ENCODE results near the gene PLS1. TPM values are rescaled to one million over a fixed set of nuclear protein-coding genes. Genes with fewer than 3 reads are reported as not detected.

PLS1 gene
- total and polyA plus RNA-seq, 2 of the 8 experiments (the other 6 are each of a cell fraction or from before 2014, with no cell fraction given), result 18.7 to 44.7 TPM

DNA sequence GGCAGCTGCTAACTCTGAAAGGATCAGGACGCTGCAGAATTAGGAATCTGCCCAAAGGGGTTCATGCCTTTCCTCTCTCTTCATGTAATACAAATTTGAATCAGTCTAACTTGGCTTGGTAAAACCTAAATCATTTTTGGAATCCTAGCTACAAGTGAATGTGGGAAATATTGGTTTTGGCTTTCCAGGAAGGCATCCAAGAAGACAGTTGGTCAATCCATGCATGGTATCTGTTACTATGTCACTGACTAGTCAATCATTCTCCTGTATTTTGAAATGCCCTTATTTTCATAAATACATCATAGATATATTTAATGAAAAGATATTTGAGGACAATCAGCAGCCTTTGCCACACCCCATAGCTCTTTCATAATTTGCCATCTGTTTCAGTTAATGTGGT, 7.5 kb upstream of the PLS1 start:
- Histone ChIP-seq H2AFZ (ENCODE audit: low read length) (no peak overlapping the region), H2BK20ac (ENCODE audit: low read length) (no peak overlapping the region), H3K23me2 (ENCODE audit: low read depth, low read length) (no peaks in the 10 kb centered on the region; the same call in 1 of the 2 replicates), H2AK5ac (ENCODE audit: low read depth, low read length) (no peak overlapping the region), H3K27ac (ENCODE audit: low read depth, low read length) (no peak overlapping the region), H4K5ac (ENCODE audit: insufficient read length, low read depth, low read length) (no peak overlapping the region), H3K79me1 (ENCODE audit: low read depth, low read length) (no peaks in the 10 kb centered on the region), H4K91ac (replicated peaks; ENCODE audit: insufficient read length, low read length) (no peak overlapping the region), H3K4ac (replicated peaks; ENCODE audit: insufficient read length, low read depth, low read length) (no peak overlapping the region), H3K4me2 (ENCODE audit: insufficient read depth in 1 of 2, low read depth in 2 of 2, low read length in 2 of 2) (no peak overlapping the region), H3K4me1 (replicated peaks in 1 of 4; ENCODE audit: control insufficient read depth in 3 of 4, insufficient read depth in 4 of 4, low read length in 3 of 4) (no peaks in the 10 kb centered on the region), H3K9ac (replicated peaks in 1 of 4; ENCODE audit: extremely low read depth in 1 of 4, low read depth in 3 of 4, low read length in 3 of 4) (no peak overlapping the region), H2BK120ac (replicated peaks; ENCODE audit: low read depth, low read length) (no peak overlapping the region), H3K18ac (ENCODE audit: extremely low read depth, low read length) (no peak overlapping the region), H3K4me3 (ENCODE audit: extremely low read depth in 1 of 4, insufficient read depth in 2 of 4, low read depth in 3 of 4, low read length in 4 of 4) (no peak overlapping the region), H3K27me3 (replicated peaks in 1 of 4; ENCODE audit: control insufficient read depth in 3 of 4, extremely low read depth in 1 of 4, insufficient read depth in 3 of 4, low read length in 3 of 4) (no peaks in the 10 kb centered on the region), H2BK12ac (ENCODE audit: low read depth, low read length) (no peak overlapping the region), H3K23ac (ENCODE audit: insufficient read length) (no peak overlapping the region), H3K36me3 (ENCODE audit: control insufficient read depth in 2 of 4, insufficient read depth in 4 of 4, low read length in 3 of 4) (no peaks in the 10 kb centered on the region), H3K14ac (ENCODE audit: insufficient read length) (no peak overlapping the region), H4K8ac (ENCODE audit: extremely low read depth, insufficient read depth, low read length) (no peak overlapping the region), H2BK15ac (ENCODE audit: low read length) (no peak overlapping the region), H2BK5ac (ENCODE audit: low read depth, low read length) (no peak overlapping the region), H3K79me2 (ENCODE audit: control insufficient read depth in 1 of 2, insufficient read depth in 2 of 2, low read length in 2 of 2) (no peaks in the 10 kb centered on the region), H3K9me3 (ENCODE audit: insufficient read depth in 2 of 2, low read depth in 1 of 2, low read length in 1 of 2) (no peaks in the 10 kb centered on the region), H4K20me1 (replicated peaks in 1 of 2; ENCODE audit: control insufficient read depth in 1 of 2, insufficient read depth in 2 of 2, low read length in 2 of 2) (no peaks in the 10 kb centered on the region), H3K56ac (replicated peaks; ENCODE audit: insufficient read length, low read depth, low read length) (no peak overlapping the region)
- FAIRE-seq (no peak), DNase-seq (ENCODE audit: low read depth in 1 of 2, low spot score in 2 of 2) (no peak)
- ChIA-PET POLR2A (ENCODE audit: partially characterized antibody) (interaction anchor here (1.5 kb wide), 1 partner anchor 10 kb away, joined by 9 read pairs; the partner anchor contains the start of gene ATR), CTCF (ENCODE audit: partially characterized antibody) (interaction anchor here (0.6 to 1.8 kb wide), 6 partner anchors 9 to 384 kb away, joined by 3 to 13 read pairs (median 4); partner anchors contain the start of gene ATR)
- 100% methylated on average over 1 of the region's 1 CpG; no CpG with 5 or more reads in 1 of the 2 experiments for WGBS, 2 experiments (ENCODE audit: extremely low coverage in 1 of 2, insufficient coverage in 1 of 2, insufficient read length in 1 of 2, insufficient replicate concordance in 2 of 2, low coverage in 1 of 2, low lambda C conversion rate in 2 of 2, missing lambda C conversion rate in 1 of 2)
- TF ChIP-seq POU5F1 (IDR thresholded peaks at IDR 0.05; ENCODE audit: low read depth, low read length) (no peak), ZNF274 (IDR thresholded peaks at IDR 0.05; ENCODE audit: borderline replicate concordance, extremely low read depth, low read length) (no peak), CHD2 (IDR thresholded peaks at IDR 0.05; ENCODE audit: low read length) (no peak)
